Kidney glomerular epithelial cell (primary cell): ENCODE data around the gene AQP11.

Source experiments
- DNase-seq: peaks from one replicate; lab custom pipeline; 2025; lab: John Stamatoyannopoulos, UW

AQP11 gene

DNA sequence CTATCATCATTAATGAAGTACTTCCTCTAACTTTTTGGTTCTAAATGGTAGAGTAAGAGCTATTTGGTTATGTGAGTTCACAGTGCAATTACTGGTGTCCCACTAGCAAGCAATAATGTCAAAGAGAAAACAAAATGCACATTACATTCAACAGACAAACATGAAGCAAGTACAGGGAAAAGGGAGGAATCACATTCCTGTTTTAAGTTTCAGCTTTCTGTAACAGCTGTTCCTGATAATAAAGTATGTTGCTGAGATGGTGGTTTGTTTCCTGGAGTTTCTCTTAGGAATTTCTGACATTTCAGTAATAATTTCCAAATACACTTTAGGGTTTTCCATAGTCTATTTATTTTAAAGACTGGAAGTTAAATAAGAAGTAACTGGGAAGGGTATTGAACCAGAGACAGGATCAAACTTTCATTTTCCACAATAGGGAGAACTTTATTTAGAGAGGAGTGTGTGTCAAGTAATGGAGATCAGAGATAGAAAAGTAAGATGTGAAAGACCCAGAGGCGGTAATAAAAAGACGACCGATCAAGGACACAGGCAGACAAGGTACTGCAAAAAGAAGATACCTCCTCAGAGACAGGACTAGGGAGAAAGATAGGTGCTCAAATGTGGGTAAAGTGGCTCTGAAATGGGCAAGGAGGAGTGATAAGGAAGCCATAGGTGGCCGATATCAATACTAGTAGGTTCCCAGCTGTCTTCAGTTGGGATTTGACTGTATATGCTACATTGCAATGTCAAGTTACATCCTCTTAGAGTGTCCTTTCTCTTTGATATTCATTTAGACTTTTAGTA lies 68.7 kb downstream of the AQP11 start:
- DNase-seq = no peak
